Hepatocyte (in vitro differentiated cells): ENCODE measurements around the gene SNCG.
"Not testable (repeated sequence)": the region's sequence is repeated elsewhere in the genome, so short reads cannot be mapped to it uniquely, and the experiment has no call there.

Source experiments
- CTCF ChIP-seq: fragments of 200-600 bp; sonication (generic); IDR thresholded peaks from 2 replicates; pipeline ENCODE4 v1.5.1; 2016; ENCODE audit warnings: antibody characterized with exemption, mild to moderate bottlenecking; ENCODE audit not compliant: poor library complexity
- EZH2 ChIP-seq: fragments of 200-600 bp; sonication (generic); IDR thresholded peaks from 2 replicates; pipeline ENCODE4 v1.6.1; 2016; ENCODE audit warnings: antibody characterized with exemption, mild to moderate bottlenecking, borderline replicate concordance
- EZH2phosphoT487 ChIP-seq: fragments of 200-600 bp; sonication (generic); IDR thresholded peaks from one replicate; pipeline ENCODE4 v1.6.1; 2018; ENCODE audit warnings: antibody characterized with exemption, mild to moderate bottlenecking, low read depth, moderate library complexity; ENCODE audit not compliant: unreplicated experiment, severe bottlenecking

GRCh38 chr10:86991362-86991761 is 33.0 kb downstream of the SNCG start:
- not testable (repeated sequence) for TF ChIP-seq CTCF, EZH2phosphoT487, EZH2
